Neuronal stem cell (in vitro differentiated cells): ENCODE results near the gene SFXN5.

Source experiments
- DNase-seq: peaks from one replicate; pipeline ENCODE4 v3.0.0-alpha.2; 2013; ENCODE audit warnings: low spot score
- H2AFZ ChIP-seq: one replicate; pipeline ENCODE4 v1.6.1; 2013; ENCODE audit warnings: mild to moderate bottlenecking, low read length, inconsistent platforms
- H2AK5ac ChIP-seq: 2 replicates; pipeline ENCODE4 v1.6.1; 2013; ENCODE audit warnings: low read depth, mild to moderate bottlenecking, inconsistent platforms, low read length, moderate library complexity, mixed read lengths
- H2BK120ac ChIP-seq: 2 replicates; pipeline ENCODE4 v1.6.1; 2013; ENCODE audit warnings: low read depth, mild to moderate bottlenecking, inconsistent platforms, low read length, moderate library complexity, mixed read lengths
- H2BK12ac ChIP-seq: one replicate; pipeline ENCODE4 v1.6.1; 2013; ENCODE audit warnings: low read length, inconsistent platforms
- H2BK15ac ChIP-seq: 2 replicates; pipeline ENCODE4 v1.6.1; 2013; ENCODE audit warnings: mild to moderate bottlenecking, low read length, inconsistent platforms, mixed read lengths
- H2BK5ac ChIP-seq: one replicate; pipeline ENCODE4 v1.6.1; 2013; ENCODE audit warnings: inconsistent platforms, mild to moderate bottlenecking, low read length, moderate library complexity
- H3K14ac ChIP-seq: one replicate; pipeline ENCODE4 v1.6.1; 2013; ENCODE audit warnings: low read length, inconsistent platforms
- H3K18ac ChIP-seq: 2 replicates; pipeline ENCODE4 v1.6.1; 2013; ENCODE audit warnings: low read length, inconsistent platforms
- H3K23ac ChIP-seq: 2 replicates; pipeline ENCODE4 v1.6.1; 2013; ENCODE audit warnings: low read depth, mild to moderate bottlenecking, mixed read lengths, low read length, inconsistent platforms; ENCODE audit not compliant: poor library complexity
- H3K27ac ChIP-seq: replicated peaks from 3 replicates; pipeline ENCODE4 v1.5.1; 2013; ENCODE audit warnings: low read length, inconsistent platforms
- H3K27me3 ChIP-seq, 3 experiments: 2 replicates each; pipeline ENCODE4 v1.6.1; 2013; ENCODE audit warnings: low read length in 3 of 3, mild to moderate bottlenecking in 2 of 3, inconsistent platforms in 1 of 3, low read depth in 1 of 3, mixed read lengths in 1 of 3, moderate library complexity in 1 of 3; ENCODE audit not compliant: control insufficient read depth in 3 of 3, insufficient read depth in 3 of 3
- H3K36me3 ChIP-seq, 2 donors: replicated peaks in 1 of 2; 2 replicates each; pipeline ENCODE4 v1.6.1; 2013; ENCODE audit warnings: low read length in 2 of 2; ENCODE audit not compliant: control insufficient read depth in 2 of 2, insufficient read depth in 2 of 2
- H3K4ac ChIP-seq: 2 replicates; pipeline ENCODE4 v1.6.1; 2013; ENCODE audit warnings: inconsistent platforms, mild to moderate bottlenecking, low read length, moderate library complexity
- H3K4me1 ChIP-seq, 2 donors: 1 replicate in 1 of 2; 2 replicates in 1 of 2; pipeline ENCODE4 v1.6.1; 2013; ENCODE audit warnings: low read length in 2 of 2, low read depth in 1 of 2; ENCODE audit not compliant: control insufficient read depth in 2 of 2, insufficient read depth in 1 of 2
- H3K4me2 ChIP-seq: one replicate; pipeline ENCODE4 v1.6.1; 2013; ENCODE audit warnings: mild to moderate bottlenecking, low read length, inconsistent platforms; ENCODE audit not compliant: insufficient read depth, poor library complexity, severe bottlenecking
- H3K4me3 ChIP-seq, 2 donors: 2 replicates each; pipeline ENCODE4 v1.5.1; 2013; ENCODE audit warnings: low read length in 2 of 2, mild to moderate bottlenecking in 2 of 2, inconsistent platforms in 1 of 2, moderate library complexity in 1 of 2
- H3K79me1 ChIP-seq: one replicate; pipeline ENCODE4 v1.6.1; 2013; ENCODE audit warnings: low read depth, mild to moderate bottlenecking, inconsistent platforms, low read length, moderate library complexity
- H3K9ac ChIP-seq: one replicate; pipeline ENCODE4 v1.6.1; 2013; ENCODE audit warnings: mild to moderate bottlenecking, low read depth, low read length, inconsistent platforms; ENCODE audit not compliant: poor library complexity
- H3K9me3 ChIP-seq, 2 donors: replicated peaks in 1 of 2; 2 replicates each; pipeline versions ENCODE3 to v1.6.1; 2013; ENCODE audit warnings: low read length in 2 of 2, mild to moderate bottlenecking in 2 of 2, inconsistent platforms in 1 of 2, low read depth in 1 of 2, mixed read lengths in 1 of 2, moderate library complexity in 1 of 2; ENCODE audit not compliant: control insufficient read depth in 2 of 2, insufficient read depth in 1 of 2
- H4K8ac ChIP-seq: one replicate; pipeline ENCODE4 v1.6.1; 2013; ENCODE audit warnings: low read depth, mild to moderate bottlenecking, inconsistent platforms, low read length, moderate library complexity
- H4K91ac ChIP-seq: one replicate; pipeline ENCODE4 v1.6.1; 2013; ENCODE audit warnings: low read length, low read depth, mild to moderate bottlenecking, inconsistent platforms; ENCODE audit not compliant: poor library complexity
- WGBS, 2 donors: extraction: QIAGEN DNeasy Blood & Tissue Kit; methylation state at CpG; one replicate each; pipeline ENCODE4 v1.1.7; 2013; ENCODE audit warnings: missing lambda C conversion rate in 2 of 2, mixed read lengths in 1 of 2; ENCODE audit not compliant: insufficient read length in 2 of 2, insufficient replicate concordance in 1 of 2; ENCODE audit errors: extremely low coverage in 2 of 2; 5-methylcytosine and 5-hydroxymethylcytosine counted together

SFXN5 gene

DNA sequence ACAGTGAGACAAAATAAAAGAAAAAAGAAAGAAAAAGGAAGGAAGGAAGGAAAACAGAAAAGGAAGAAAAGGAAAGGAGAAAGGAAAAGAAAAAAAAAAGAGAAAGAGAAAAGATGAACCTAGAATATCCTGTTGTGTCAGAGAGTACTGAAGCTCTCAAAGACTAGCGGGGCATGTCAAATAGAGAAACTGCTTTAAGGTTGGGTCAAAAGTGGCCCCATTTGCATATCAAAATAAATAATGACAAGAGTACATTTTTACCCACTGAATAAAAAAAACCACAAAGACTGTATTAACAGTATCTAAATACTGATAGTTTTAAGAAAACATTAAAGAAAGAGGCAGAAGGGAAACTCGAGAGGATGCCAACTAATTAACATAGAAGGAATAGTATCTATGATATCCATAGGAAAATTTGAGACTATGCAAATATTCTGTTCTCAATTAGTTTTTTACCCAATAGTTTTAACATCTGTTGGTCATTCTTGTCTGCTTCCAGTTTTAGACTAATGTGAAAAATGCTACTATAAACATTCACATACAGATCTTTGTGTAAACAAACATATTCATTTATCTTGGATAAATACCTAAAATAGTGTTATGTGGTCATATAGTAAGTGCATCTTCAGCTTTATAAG, 53.2 kb downstream of the SFXN5 start:
- Histone ChIP-seq H3K9me3 (peaks cover 0 to 1% of the 10 kb centered on the region in 2 donors), H3K79me1 (no peaks in the 10 kb centered on the region), H3K36me3 (peaks cover 0 to 5% of the 10 kb centered on the region in 2 donors), H2BK5ac (no peak overlapping the region), H3K4ac (no peak overlapping the region), H3K27me3 (no peaks in the 10 kb centered on the region), H4K8ac (no peak overlapping the region), H3K4me1 (peaks cover 6 to 10% of the 10 kb centered on the region in 2 donors), H3K14ac (no peak overlapping the region), H3K9ac (no peak overlapping the region), H4K91ac (no peak overlapping the region), H2BK12ac (no peak overlapping the region), H3K18ac (no peak overlapping the region), H2BK120ac (no peak overlapping the region), H3K27ac (no peak overlapping the region), H3K23ac (no peak overlapping the region), H3K4me2 (no peak overlapping the region), H2AK5ac (no peak overlapping the region), H3K4me3 (no peak overlapping the region), H2AFZ (no peak overlapping the region), H2BK15ac (no peak overlapping the region)
- WGBS, 2 donors: no CpG with 5 or more reads among the region's 2 CpGs
- DNase-seq: no peak

DNA sequence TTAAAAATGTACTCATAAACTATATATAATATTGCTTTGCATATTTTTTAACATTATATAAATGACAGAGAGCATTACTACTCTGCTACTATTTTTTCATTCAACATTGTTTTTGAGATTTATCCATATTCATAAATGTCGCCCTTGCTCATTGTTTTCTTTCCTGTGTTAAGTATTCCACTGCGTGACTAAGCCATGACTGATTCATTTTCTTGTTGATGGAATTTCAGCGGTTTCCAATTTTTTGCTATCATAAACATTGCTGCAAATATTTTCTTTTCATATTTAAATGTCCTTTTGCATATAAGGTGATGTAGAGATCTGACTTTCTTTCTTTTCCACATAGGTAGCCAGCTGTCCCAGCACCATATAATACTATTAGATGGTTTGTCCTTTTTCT, 57.6 kb downstream of the SFXN5 start:
- Histone ChIP-seq H3K18ac (no peak overlapping the region), H3K4me1 (no peaks in the 10 kb centered on the region), H2AFZ (no peak overlapping the region), H2BK15ac (no peak overlapping the region), H4K91ac (no peak overlapping the region), H2BK5ac (no peak overlapping the region), H2BK12ac (no peak overlapping the region), H3K27me3 (no peaks in the 10 kb centered on the region), H2BK120ac (no peak overlapping the region), H3K9me3 (no peaks in the 10 kb centered on the region), H4K8ac (no peak overlapping the region), H3K9ac (no peak overlapping the region), H3K4ac (no peak overlapping the region), H3K23ac (no peak overlapping the region), H2AK5ac (no peak overlapping the region), H3K4me2 (no peak overlapping the region), H3K14ac (no peak overlapping the region), H3K79me1 (no peaks in the 10 kb centered on the region), H3K36me3 (peaks cover 0 to 5% of the 10 kb centered on the region in 2 donors), H3K4me3 (no peak overlapping the region), H3K27ac (no peak overlapping the region)
- no CpG with 5 or more reads among the region's 3 CpGs for WGBS, 2 donors
- no peak for DNase-seq

DNA sequence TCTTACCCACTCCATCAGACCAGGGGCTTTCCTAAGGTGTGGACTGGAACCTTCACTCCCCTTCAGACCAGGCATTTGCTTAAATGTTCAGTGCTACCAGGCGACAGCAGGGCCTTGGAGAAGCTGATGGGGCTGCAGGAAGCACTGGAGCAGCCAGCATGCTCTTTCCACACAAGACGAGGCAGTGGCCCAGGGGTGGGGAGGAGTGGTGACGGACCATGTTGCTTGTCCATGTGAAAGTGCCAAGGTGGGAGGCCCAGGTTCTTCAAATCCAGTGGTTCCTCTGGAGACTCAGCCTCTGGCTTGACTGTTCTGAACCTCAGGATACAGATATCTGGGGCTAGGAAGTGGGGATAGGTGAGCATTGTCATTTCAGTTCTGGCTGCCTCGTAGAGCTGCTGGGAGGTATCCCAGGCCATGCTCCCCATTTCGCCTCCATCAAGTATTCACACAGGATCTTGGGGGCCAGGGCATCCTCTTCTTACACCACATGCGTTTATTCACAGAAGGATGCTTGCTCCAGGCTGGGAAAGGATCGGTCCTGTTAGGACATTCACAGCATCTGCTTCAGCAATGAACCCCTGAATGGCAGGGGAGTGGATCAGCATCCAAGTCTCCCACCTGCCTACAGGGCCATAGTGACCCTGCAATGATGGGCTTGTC, 62.2 kb downstream of the SFXN5 start:
- H2BK5ac ChIP-seq: no peak overlapping the region
- H2AFZ ChIP-seq: no peak overlapping the region
- H3K23ac ChIP-seq: no peak overlapping the region
- H3K18ac ChIP-seq: no peak overlapping the region
- no peak overlapping the region for H2AK5ac ChIP-seq
- H2BK12ac ChIP-seq: no peak overlapping the region
- H3K14ac ChIP-seq: no peak overlapping the region
- no peak overlapping the region for H3K4me3 ChIP-seq
- no CpG with 5 or more reads among the region's 7 CpGs for WGBS, 2 donors
- no peak overlapping the region for H2BK120ac ChIP-seq
- H2BK15ac ChIP-seq: no peak overlapping the region
- H3K27ac ChIP-seq: no peak overlapping the region
- H3K9me3 ChIP-seq: no peaks in the 10 kb centered on the region
- H3K4ac ChIP-seq: no peak overlapping the region
- H4K91ac ChIP-seq: no peak overlapping the region
- no peaks in the 10 kb centered on the region for H3K27me3 ChIP-seq
- H3K36me3 ChIP-seq: no peaks in the 10 kb centered on the region
- H3K4me2 ChIP-seq: no peak overlapping the region
- DNase-seq: no peak
- no peak overlapping the region for H3K9ac ChIP-seq
- no peak overlapping the region for H4K8ac ChIP-seq
- no peaks in the 10 kb centered on the region for H3K4me1 ChIP-seq
- no peaks in the 10 kb centered on the region for H3K79me1 ChIP-seq

DNA sequence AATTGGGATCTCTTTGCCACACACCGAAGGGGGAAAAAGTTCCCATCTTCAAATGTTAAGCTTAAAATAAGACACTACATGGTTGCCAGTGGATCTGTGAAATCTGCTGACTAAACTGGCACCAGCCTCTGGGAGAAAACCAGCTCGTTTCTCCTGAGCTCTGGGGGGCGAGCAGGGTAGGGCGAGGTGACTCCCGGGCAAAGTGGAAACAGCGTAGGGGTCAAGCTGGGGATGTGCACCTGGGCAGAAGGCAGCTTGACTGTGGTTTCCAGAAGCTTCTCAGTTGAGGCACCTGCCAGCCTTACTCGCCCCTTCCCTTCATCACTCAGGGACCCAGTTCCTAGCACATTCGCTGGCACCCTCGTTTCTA, 62.8 kb downstream of the SFXN5 start:
- no peak overlapping the region for H2AK5ac ChIP-seq
- no peak overlapping the region for H2AFZ ChIP-seq
- no peaks in the 10 kb centered on the region for H3K27me3 ChIP-seq
- H3K23ac ChIP-seq: no peak overlapping the region
- no peak overlapping the region for H3K4ac ChIP-seq
- no peaks in the 10 kb centered on the region for H3K9me3 ChIP-seq
- H3K4me3 ChIP-seq: no peak overlapping the region
- no peaks in the 10 kb centered on the region for H3K36me3 ChIP-seq
- H2BK15ac ChIP-seq: no peak overlapping the region
- no CpG with 5 or more reads among the region's 9 CpGs for WGBS, 2 donors
- no peak overlapping the region for H3K18ac ChIP-seq
- DNase-seq: no peak
- H3K79me1 ChIP-seq: no peaks in the 10 kb centered on the region
- H3K9ac ChIP-seq: no peak overlapping the region
- no peak overlapping the region for H2BK5ac ChIP-seq
- H3K14ac ChIP-seq: no peak overlapping the region
- H4K91ac ChIP-seq: no peak overlapping the region
- no peak overlapping the region for H2BK12ac ChIP-seq
- H3K27ac ChIP-seq: no peak overlapping the region
- no peak overlapping the region for H4K8ac ChIP-seq
- no peaks in the 10 kb centered on the region for H3K4me1 ChIP-seq
- H3K4me2 ChIP-seq: no peak overlapping the region
- H2BK120ac ChIP-seq: no peak overlapping the region
